H1 (cell line): Measurements from ENCODE around the gene LKAAEAR1. TPM values are rescaled to one million over a fixed set of nuclear protein-coding genes. Genes with fewer than 3 reads are reported as not detected.
"Not testable (repeated sequence)": the region's sequence is repeated elsewhere in the genome, so short reads cannot be mapped to it uniquely, and the experiment has no call there.

Experiments
- CTCF ChIA-PET: fragments of 300-600 bp; sonication (Branson Sonifier 250); formaldehyde crosslinking; loops from one replicate; lab custom pipeline; 2021; ENCODE audit not compliant: partially characterized antibody; lab: Charles Lee
- POLR2A ChIA-PET: fragments of 300-600 bp; sonication (Branson Sonifier 250); formaldehyde crosslinking; loops from one replicate; lab custom pipeline; 2021; ENCODE audit warnings: inconsistent platforms; ENCODE audit not compliant: partially characterized antibody; lab: Charles Lee
- DNase-seq, 2 experiments: peaks; one replicate each; pipeline versions ENCODE4 v3.0.0 to v3.0.0-alpha.2; 2010 to 2022; ENCODE audit warnings: low spot score in 2 of 2, low read depth in 1 of 2, mixed read lengths in 1 of 2
- FAIRE-seq: peaks from 2 replicates; lab custom pipeline; 2011; peaks lifted over from hg19 to GRCh38; lab: Jason Lieb, UNC
- H2AFZ ChIP-seq: 2 replicates; pipeline ENCODE4 v1.8.1; 2012; ENCODE audit warnings: low read length, inconsistent platforms
- H2AK5ac ChIP-seq: 2 replicates; pipeline ENCODE4 v1.6.1; 2013; ENCODE audit warnings: low read depth, low read length
- H2BK120ac ChIP-seq: replicated peaks from 2 replicates; pipeline ENCODE3; 2013; ENCODE audit warnings: low read depth, low read length, inconsistent platforms
- H2BK12ac ChIP-seq: 2 replicates; pipeline ENCODE4 v1.6.1; 2013; ENCODE audit warnings: low read depth, low read length
- H2BK15ac ChIP-seq: 2 replicates; pipeline ENCODE4 v1.6.1; 2013; ENCODE audit warnings: low read length
- H2BK20ac ChIP-seq: 2 replicates; pipeline ENCODE4 v1.6.1; 2013; ENCODE audit warnings: low read length
- H2BK5ac ChIP-seq: 2 replicates; pipeline ENCODE4 v1.6.1; 2013; ENCODE audit warnings: low read depth, low read length
- H3K14ac ChIP-seq: 2 replicates; pipeline ENCODE4 v1.6.1; 2013; ENCODE audit warnings: inconsistent platforms; ENCODE audit not compliant: insufficient read length
- H3K18ac ChIP-seq: 2 replicates; pipeline ENCODE4 v1.6.1; 2013; ENCODE audit warnings: low read length; ENCODE audit errors: extremely low read depth
- H3K23ac ChIP-seq: 2 replicates; pipeline ENCODE4 v1.6.1; 2013; ENCODE audit warnings: inconsistent platforms; ENCODE audit not compliant: insufficient read length
- H3K23me2 ChIP-seq: 2 replicates; pipeline ENCODE4 v1.6.1; 2013; ENCODE audit warnings: low read depth, low read length
- H3K27ac ChIP-seq: 2 replicates; pipeline ENCODE4 v1.6.1; 2011; ENCODE audit warnings: low read depth, low read length, inconsistent platforms
- H3K27me3 ChIP-seq, 4 experiments: replicated peaks in 1 of 4; 1 replicate in 1 of 4; 2 replicates in 3 of 4; pipeline versions ENCODE4 v1.6.1 to v1.8.1; 2011 to 2013; ENCODE audit warnings: low read length in 3 of 4, mild to moderate bottlenecking in 3 of 4, inconsistent platforms in 2 of 4, mixed read lengths in 2 of 4, moderate library complexity in 1 of 4; ENCODE audit not compliant: control insufficient read depth in 3 of 4, insufficient read depth in 3 of 4; ENCODE audit errors: extremely low read depth in 1 of 4
- H3K36me3 ChIP-seq, 4 experiments: 2 replicates each; pipeline versions ENCODE4 v1.6.1 to v1.8.1; 2011 to 2013; ENCODE audit warnings: mild to moderate bottlenecking in 4 of 4, low read length in 3 of 4, moderate library complexity in 2 of 4, control low read depth in 1 of 4, inconsistent platforms in 1 of 4; ENCODE audit not compliant: insufficient read depth in 4 of 4, control insufficient read depth in 2 of 4
- H3K4ac ChIP-seq: replicated peaks from 2 replicates; pipeline ENCODE3; 2013; ENCODE audit warnings: low read length, low read depth, mixed read lengths, inconsistent platforms; ENCODE audit not compliant: insufficient read length
- H3K4me1 ChIP-seq, 4 experiments: replicated peaks in 1 of 4; 1 replicate in 1 of 4; 2 replicates in 3 of 4; pipeline versions ENCODE4 v1.6.1 to v1.8.1; 2011 to 2013; ENCODE audit warnings: low read length in 3 of 4, inconsistent platforms in 2 of 4, mixed read lengths in 1 of 4; ENCODE audit not compliant: insufficient read depth in 4 of 4, control insufficient read depth in 3 of 4
- H3K4me2 ChIP-seq, 2 experiments: 2 replicates each; pipeline versions ENCODE4 v1.6.1 to v1.8.1; 2011 to 2013; ENCODE audit warnings: low read depth in 2 of 2, low read length in 2 of 2, control low read depth in 1 of 2, inconsistent platforms in 1 of 2, mild to moderate bottlenecking in 1 of 2; ENCODE audit not compliant: insufficient read depth in 1 of 2
- H3K4me3 ChIP-seq, 4 experiments: fragments of 200-600, 300-600 bp in 1 of 4; sonication (generic), shearing (Covaris generic), sonication (Bioruptor Twin) in 1 of 4; 2 replicates each; pipeline versions ENCODE4 v1.5.1 to v1.8.1; 2011 to 2016; ENCODE audit warnings: low read length in 4 of 4, low read depth in 3 of 4, control low read depth in 2 of 4, inconsistent platforms in 2 of 4, mild to moderate bottlenecking in 2 of 4, mixed read lengths in 1 of 4, moderate library complexity in 1 of 4; ENCODE audit not compliant: insufficient read depth in 2 of 4; ENCODE audit errors: extremely low read depth in 1 of 4
- H3K56ac ChIP-seq: replicated peaks from 2 replicates; pipeline ENCODE3; 2013; ENCODE audit warnings: low read depth, mild to moderate bottlenecking, mixed read lengths, low read length, inconsistent platforms; ENCODE audit not compliant: insufficient read length
- H3K79me1 ChIP-seq: 2 replicates; pipeline ENCODE4 v1.6.1; 2013; ENCODE audit warnings: low read depth, low read length, control low read depth
- H3K79me2 ChIP-seq, 2 experiments: 2 replicates each; pipeline versions ENCODE4 v1.6.1 to v1.8.1; 2012 to 2013; ENCODE audit warnings: low read length in 2 of 2, mild to moderate bottlenecking in 2 of 2, inconsistent platforms in 1 of 2; ENCODE audit not compliant: insufficient read depth in 2 of 2, control insufficient read depth in 1 of 2
- H3K9ac ChIP-seq, 4 experiments: replicated peaks in 1 of 4; 1 replicate in 1 of 4; 2 replicates in 3 of 4; pipeline versions ENCODE4 v1.6.1 to v1.8.1; 2011 to 2013; ENCODE audit warnings: low read depth in 3 of 4, low read length in 3 of 4, control low read depth in 2 of 4, mild to moderate bottlenecking in 2 of 4, moderate library complexity in 2 of 4, inconsistent platforms in 1 of 4; ENCODE audit errors: extremely low read depth in 1 of 4
- H3K9me3 ChIP-seq, 2 experiments: 2 replicates each; pipeline versions ENCODE4 v1.6.1 to v1.8.1; 2012 to 2013; ENCODE audit warnings: mild to moderate bottlenecking in 2 of 2, moderate library complexity in 2 of 2, control low read depth in 1 of 2, inconsistent platforms in 1 of 2, low read depth in 1 of 2, low read length in 1 of 2, mixed read lengths in 1 of 2; ENCODE audit not compliant: insufficient read depth in 2 of 2
- H4K20me1 ChIP-seq, 2 experiments: replicated peaks in 1 of 2; 2 replicates each; pipeline versions ENCODE3 to v1.8.1; 2011 to 2013; ENCODE audit warnings: inconsistent platforms in 2 of 2, low read length in 2 of 2, mild to moderate bottlenecking in 1 of 2; ENCODE audit not compliant: insufficient read depth in 2 of 2, control insufficient read depth in 1 of 2
- H4K5ac ChIP-seq: 2 replicates; pipeline ENCODE4 v1.6.1; 2013; ENCODE audit warnings: low read length, low read depth, mixed read lengths, inconsistent platforms; ENCODE audit not compliant: insufficient read length
- H4K8ac ChIP-seq: 2 replicates; pipeline ENCODE4 v1.8.0; 2013; ENCODE audit warnings: mild to moderate bottlenecking, moderate library complexity, low read length, inconsistent platforms; ENCODE audit not compliant: insufficient read depth; ENCODE audit errors: extremely low read depth
- H4K91ac ChIP-seq: replicated peaks from 2 replicates; pipeline ENCODE3; 2013; ENCODE audit warnings: low read length, mixed read lengths, inconsistent platforms; ENCODE audit not compliant: insufficient read length
- WGBS, 2 experiments: shearing (Covaris generic) in 1 of 2; methylation state at CpG; one replicate each; pipeline versions ENCODE4 v1.1.6 to v1.1.7; 2013 to 2015; ENCODE audit warnings: low lambda C conversion rate in 2 of 2, mixed read lengths in 2 of 2, inconsistent platforms in 1 of 2, low coverage in 1 of 2, missing lambda C conversion rate in 1 of 2; ENCODE audit not compliant: insufficient replicate concordance in 2 of 2, insufficient coverage in 1 of 2, insufficient read length in 1 of 2; ENCODE audit errors: extremely low coverage in 1 of 2, missing lambda C conversion rate in 1 of 2; 5-methylcytosine and 5-hydroxymethylcytosine counted together
- polyA plus RNA-seq, 7 experiments: library from polyadenylated mRNA; depleted of rRNA in 3 of 7; stranded (reverse) in 5 of 7; unstranded in 2 of 7; fragments of >200 nt in 5 of 7; fragments of 200-250 nt in 2 of 7; gene quantifications; 1 replicate in 5 of 7; 2 replicates in 1 of 7; 4 replicates in 1 of 7; pipeline versions ENCODE4 v1.2.1 to v1.2.3, GENCODE V29; 2011 to 2013; ENCODE audit warnings: missing spikeins in 2 of 7, mixed read lengths in 2 of 7
- total RNA-seq: library from RNA; stranded (reverse); fragmentation: NEBNext Ultra II Directional; extraction: Animal tissue kit (Norgen Biotek cat#: 25700); gene quantifications from 2 replicates; pipeline ENCODE4 v1.2.1, GENCODE V29; 2021

The LKAAEAR1 gene
- total and polyA plus RNA-seq, 2 of the 8 experiments (the other 6 are each of a cell fraction or from before 2014, with no cell fraction given) = 0.41 to 0.53 TPM

GRCh38 chr20:64117432-64117777, 33.2 kb upstream of the LKAAEAR1 start:
- H2BK12ac ChIP-seq, H3K23ac ChIP-seq, H3K4ac ChIP-seq, H3K27me3 ChIP-seq, H4K20me1 ChIP-seq, H3K4me3 ChIP-seq, H2AFZ ChIP-seq, H3K18ac ChIP-seq, H3K4me1 ChIP-seq, H2BK20ac ChIP-seq, H3K56ac ChIP-seq, H4K91ac ChIP-seq, H4K8ac ChIP-seq, H4K5ac ChIP-seq, H2AK5ac ChIP-seq, H3K36me3 ChIP-seq, FAIRE-seq, H3K9ac ChIP-seq, H2BK15ac ChIP-seq, H2BK120ac ChIP-seq, H3K79me1 ChIP-seq, H3K9me3 ChIP-seq, H3K27ac ChIP-seq, DNase-seq, H3K4me2 ChIP-seq, POLR2A ChIA-PET, H3K14ac ChIP-seq, H3K23me2 ChIP-seq, H3K79me2 ChIP-seq, H2BK5ac ChIP-seq: not testable (repeated sequence)
- CTCF ChIA-PET = interaction anchor here (1.1 to 10.1 kb wide), 4 partner anchors 9 to 60 kb away, joined by 4 to 144 read pairs (median 9); partner anchors contain the start of genes LKAAEAR1, OPRL1 and RGS19
- WGBS, 2 experiments = no CpG with 5 or more reads among the region's 6 CpGs
